ENCODE results near the gene DDX1.
"Not testable (repeated sequence)": the region's sequence is repeated elsewhere in the genome, so short reads cannot be mapped to it uniquely, and the experiment has no call there.

The DDX1 gene

DNA sequence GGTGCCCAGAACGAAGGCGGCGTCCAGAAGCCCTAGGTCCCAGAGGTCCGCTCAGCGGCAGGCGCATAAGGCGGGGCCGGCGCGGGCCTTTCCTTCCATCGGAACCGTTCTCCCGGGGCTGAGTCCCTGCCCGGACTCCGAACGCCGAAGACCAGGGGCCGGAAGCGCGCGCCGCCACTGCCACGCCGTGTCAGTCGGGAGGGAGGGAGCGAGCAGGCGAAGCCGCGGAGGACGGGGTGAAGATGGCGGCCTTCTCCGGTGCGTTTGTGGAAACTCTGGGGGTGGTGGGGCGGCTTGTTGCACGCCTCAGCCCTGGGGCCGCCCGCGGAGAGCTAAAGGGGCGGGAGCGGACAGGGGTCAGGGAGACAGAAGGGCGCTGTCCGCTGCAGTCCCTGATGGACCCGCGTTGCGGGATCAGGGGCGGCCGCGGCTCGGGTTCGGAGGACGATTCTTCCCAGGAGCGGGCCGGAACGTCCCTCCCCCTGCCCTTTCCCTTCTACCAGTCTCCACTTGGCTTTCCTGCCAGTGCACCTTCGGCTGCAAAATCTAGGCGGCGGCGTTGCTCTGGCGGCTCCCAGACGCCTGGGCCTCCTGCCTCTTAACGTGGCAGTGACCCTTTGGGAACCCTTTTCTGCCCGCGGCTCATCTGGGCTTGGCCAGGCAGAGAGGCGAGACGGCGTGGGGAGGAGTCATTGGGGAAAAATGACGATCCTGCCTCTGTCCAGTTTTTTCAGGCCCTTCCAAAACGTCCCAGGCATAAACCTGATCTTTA, at the start of gene DDX1:
DDX1 (plus strand) TSS at position 177 of the 772 bp plus-strand sequence; CDS start at position 243, 66 bp downstream.
- DNase-seq (ENCODE audit: low read depth in 2 of 2): peak; percentile 73 to 78

- not testable (repeated sequence) for DNase-seq (ENCODE audit: low read depth in 2 of 2)
Observed at GRCh38 chr2:15542269-15542668, 49.4 kb upstream of the DDX1 start.

DNA sequence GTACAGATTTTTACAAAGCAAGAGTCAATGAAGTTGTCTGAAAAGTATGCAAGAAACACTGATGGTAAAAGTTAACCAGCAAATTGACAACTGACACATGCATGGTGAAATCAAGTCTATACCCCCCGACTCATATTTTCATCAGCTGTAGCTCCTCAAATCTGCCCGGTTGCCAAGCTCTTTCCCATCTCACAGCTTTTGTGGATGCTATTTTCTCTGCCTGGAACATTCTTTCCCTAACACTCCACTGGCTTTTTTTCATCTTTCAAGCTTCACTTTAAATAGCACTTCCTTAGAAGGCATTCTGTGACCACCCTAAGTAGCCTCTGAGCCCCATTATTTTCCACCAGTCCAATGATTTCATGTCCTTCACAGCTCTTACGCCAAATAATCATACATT, 48.6 kb upstream of the DDX1 start:
- no peak for DNase-seq (ENCODE audit: low read depth in 2 of 2)

- no peak for DNase-seq (ENCODE audit: low read depth in 2 of 2)
Observed at GRCh38 chr2:15543541-15543940, 48.1 kb upstream of the DDX1 start.

GRCh38 chr2:15544227-15544626, 47.4 kb upstream of the DDX1 start:
- no peak for DNase-seq (ENCODE audit: low read depth in 2 of 2)

DNA sequence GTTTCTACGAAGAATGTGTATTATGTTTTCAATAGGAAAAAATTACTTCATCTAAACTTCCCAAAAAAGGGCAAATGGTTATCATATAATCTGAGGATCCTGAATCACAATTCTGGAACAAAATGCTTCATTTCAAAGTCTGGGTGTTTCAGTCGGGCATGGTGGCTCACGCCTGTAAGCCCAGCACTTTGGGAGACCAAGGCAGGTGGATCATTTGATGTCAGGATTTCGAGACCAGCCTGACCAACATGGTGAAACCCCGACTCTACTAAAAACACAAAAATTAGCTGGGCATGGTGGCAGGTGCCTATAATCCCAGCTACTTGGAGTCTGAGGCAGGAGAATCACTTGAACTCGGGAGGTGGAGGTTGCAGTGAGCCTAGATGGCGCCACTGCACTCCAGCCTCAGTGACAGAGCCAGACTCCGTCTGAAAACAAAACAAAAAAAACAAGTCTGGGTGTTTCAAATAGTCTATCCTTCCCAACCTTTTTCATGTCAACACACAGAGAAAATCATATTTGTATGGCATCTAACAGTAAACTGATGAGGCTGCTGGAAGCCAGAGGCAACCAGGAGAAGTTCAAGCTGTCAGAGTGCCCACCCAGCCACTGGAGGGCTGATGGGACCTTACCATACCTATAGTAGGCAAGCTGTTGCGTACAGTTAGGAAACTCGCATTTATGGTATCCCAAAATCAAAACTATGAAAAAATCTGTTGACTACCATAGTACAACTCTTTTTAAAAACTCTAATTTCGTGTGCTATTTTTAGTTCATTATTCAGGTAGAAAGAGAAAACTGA, 45.2 kb upstream of the DDX1 start:
- DNase-seq (ENCODE audit: low read depth in 2 of 2): no peak

DNA sequence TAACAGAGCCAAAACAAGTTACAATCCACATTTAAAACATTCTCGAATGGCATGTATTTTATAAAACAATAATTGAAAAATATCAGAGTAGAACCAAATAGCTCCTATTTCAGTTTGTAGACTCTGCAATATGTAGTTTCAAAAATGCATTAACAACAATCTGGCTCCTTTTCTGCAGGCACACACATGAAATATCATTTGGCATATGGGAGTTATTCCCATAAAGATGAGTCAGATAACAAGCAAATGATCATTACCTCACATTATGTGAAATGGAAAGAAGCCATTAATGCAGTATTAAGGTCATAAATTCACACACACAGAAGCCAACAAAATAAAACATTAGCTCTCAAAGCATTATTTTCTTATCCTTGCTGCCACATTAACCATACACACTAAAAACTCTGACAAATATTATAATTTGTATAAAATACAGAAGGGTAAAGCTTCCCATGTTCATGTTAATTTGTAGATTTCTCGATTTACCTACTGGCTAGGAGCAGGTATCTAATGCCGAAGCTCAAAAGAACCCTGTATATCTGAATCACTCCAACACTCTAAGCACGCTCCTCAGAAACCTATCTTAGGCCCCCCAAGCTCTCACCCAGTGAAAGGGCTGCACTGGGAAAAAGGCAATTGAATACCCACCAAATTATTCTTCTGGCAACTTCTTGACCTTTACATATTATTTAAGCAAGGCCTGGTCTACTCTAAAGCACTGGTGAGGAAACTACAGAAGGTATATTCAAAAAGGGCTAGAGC, 44.4 kb upstream of the DDX1 start:
- DNase-seq (ENCODE audit: low read depth in 2 of 2): no peak

DNA sequence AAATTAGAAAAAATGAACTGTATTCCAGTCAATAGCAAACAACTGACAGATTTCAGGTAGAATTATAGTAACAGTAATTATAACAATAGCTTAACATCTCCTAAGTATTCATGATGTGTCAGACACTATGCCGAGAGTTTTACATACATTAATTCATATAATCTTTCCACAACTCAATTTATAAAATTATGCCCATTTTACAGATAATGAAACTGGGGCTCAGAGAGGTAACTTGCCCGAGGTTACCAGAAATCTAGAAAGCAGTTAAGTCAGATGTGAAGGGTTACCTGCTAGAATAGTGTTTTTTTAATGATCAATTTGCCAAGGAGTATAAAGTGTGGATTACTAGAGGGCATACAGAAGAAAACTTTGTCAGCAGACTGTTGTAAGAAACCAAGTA, 42.7 kb upstream of the DDX1 start:
- DNase-seq (ENCODE audit: low read depth in 2 of 2): no peak

DNA sequence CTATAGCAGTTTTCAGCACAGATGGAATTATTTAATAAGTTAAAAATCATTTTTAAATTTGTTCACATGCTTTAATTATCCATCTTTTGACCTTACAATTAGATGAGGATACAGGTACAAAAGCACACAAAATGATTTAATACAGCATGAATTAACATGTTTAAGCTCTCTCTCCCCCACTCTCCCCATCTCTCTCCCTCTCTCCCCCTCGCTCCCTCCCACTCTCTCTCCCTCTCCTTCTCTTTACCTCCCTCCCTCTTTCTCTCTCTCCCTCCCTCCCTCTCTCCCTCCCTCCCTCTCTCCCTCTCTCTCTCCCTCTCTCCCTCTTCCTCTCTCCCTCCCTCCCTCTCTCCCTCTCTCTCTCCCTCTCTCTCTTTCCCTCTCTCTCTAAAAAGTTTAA, 38.1 kb upstream of the DDX1 start:
- DNase-seq (ENCODE audit: low read depth in 2 of 2): no peak

DNA sequence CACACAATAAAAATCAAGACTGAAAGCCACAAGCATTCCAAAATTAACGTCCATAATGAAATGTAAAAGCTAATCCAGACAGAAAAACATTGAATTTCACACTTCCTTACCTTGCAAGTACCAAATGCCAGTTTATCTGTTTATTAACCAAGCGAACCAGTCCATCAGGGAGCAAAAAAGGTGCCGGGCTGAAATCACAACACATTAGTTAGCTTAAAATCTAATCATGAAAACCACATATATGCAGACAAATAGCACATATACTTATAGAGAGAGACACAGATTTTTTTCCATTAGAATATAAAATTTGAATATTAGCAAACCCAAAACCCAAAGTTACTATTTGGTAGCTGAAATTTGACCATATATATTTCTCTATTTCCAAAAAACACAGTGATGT, 37.7 kb upstream of the DDX1 start:
- no peak for DNase-seq (ENCODE audit: low read depth in 2 of 2)

GRCh38 chr2:15554525-15555218, 37.0 kb upstream of the DDX1 start:
- no peak for DNase-seq (ENCODE audit: low read depth in 2 of 2)

- DNase-seq (ENCODE audit: low read depth in 2 of 2): no peak
Observed at GRCh38 chr2:15555760-15556193, 35.9 kb upstream of the DDX1 start.

GRCh38 chr2:15556311-15556930, 35.2 kb upstream of the DDX1 start:
- DNase-seq (ENCODE audit: low read depth in 2 of 2): no peak

DNA sequence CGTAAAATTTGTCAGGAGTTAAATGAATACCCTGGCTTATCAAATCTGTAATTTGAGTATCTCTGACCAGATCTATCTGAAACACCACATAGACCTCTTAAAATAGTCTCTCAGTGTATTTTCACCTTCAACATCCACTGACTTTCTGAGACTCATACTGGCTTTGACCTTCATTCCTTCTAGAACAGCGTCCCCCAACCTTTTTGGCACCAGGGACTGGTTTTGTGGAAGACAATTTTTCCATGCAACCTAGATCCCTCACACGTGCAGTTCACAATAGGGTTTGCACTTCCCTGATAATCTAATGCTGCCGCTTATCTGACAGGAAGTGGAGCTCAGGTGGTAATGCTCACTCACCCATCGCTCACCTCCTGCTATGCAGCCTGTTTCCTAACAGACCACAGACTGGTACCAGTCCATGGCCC, 33.8 kb upstream of the DDX1 start:
- no peak for DNase-seq (ENCODE audit: low read depth in 2 of 2)

GRCh38 chr2:15559379-15560139, 32.1 kb upstream of the DDX1 start:
- DNase-seq (ENCODE audit: low read depth in 2 of 2): no peak

DNA sequence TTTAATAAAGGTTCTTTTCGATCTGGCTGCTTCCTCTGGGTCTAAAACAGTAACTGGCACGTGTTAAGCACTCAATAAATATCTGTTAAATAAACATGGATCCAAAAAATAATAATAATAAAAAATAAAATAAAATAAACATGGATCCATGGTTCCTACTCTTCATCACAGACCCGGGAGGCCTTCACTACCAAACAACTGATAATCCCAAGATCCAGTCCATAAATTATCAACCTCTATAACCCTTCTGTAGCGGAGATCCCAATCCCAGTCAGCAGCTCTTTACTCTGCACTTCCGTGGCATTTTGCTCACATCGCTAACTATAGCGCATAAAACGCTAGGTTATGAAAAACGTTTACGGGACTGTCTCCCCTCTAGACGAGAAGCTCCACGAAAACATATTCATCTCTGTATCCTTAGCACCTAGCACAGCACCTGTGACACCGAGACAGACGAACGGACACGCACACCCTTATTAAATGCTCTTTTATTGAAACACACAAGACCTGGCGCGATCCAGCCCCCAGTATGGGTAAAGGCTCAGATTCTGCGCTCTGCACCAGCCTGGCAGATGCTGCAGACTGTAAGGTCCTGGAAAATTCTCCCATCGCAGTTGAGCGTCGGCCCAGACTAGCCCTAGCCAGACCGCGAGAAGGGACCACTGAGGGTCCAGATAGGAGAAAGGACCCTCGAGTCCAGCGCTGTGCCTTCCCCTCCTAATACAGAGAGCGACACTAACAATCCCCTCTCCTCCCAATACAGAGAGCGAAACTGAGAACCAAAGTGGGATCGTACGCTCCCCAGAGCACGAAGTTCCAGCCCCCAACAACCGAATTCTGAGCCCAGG, 31.3 kb upstream of the DDX1 start:
- no peak for DNase-seq (ENCODE audit: low read depth in 2 of 2)

- peak; percentile 56 to 69 for DNase-seq (ENCODE audit: low read depth in 2 of 2)
Observed at GRCh38 chr2:15560988-15561573, 30.6 kb upstream of the DDX1 start, which contains the start of gene NBAS. Gene NBAS, minus strand, starts transcription at chr2:15561334. Its CDS starts 30 bp downstream, at chr2:15561304.

DNA sequence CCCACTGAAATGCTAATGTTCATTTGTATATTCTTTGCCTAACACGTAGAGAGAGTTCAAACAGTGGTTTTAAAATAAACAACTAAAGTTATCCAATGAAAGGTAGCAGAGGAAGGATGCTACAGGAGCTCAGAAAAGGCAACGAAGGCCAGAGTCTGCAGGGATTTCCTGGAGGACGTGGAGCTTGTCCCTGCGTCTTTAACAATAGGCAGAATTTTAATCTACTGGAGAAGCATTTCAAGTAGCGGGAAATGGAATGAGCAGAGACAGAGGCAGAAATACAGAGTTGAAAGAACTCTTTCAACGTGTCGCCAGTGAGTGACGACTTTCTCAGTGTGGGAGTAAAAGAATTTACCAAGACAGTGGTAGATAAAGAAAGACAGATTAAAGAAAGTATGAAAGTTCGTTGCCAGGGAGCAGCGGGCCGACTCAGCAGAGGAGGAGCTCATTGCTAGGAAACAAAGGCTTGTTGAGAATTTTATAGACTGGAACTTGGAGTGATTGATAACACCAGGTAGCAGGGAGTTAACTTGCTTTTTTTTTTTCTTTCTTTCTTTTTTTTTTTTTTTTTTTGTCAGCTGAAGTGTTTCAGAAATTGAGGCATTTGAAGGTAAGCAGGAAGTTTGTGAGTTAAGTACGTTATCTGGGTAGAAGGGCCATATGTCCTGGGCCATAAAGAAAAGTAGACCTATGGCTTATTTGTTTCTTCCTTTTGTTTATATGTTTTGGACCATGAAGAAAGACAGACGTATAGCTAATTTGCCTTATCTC, 29.9 kb upstream of the DDX1 start:
- peak in 1 of 2 donors; percentile 3 for DNase-seq (ENCODE audit: low read depth in 2 of 2)
